ENCODE results near the gene PIGQ. TPM values are rescaled to one million over a fixed set of nuclear protein-coding genes. Genes with fewer than 3 reads are reported as not detected.

PIGQ gene
- total and polyA plus RNA-seq, 2 of the 13 experiments (the other 11 are each of a cell fraction or from before 2014, with no cell fraction given): 7.7 to 19.7 TPM

- TF ChIP-seq ZNF296 (CRISPR knock-in tag; conservative IDR thresholded peaks at IDR 0.05) (no peak), HNRNPK (IDR thresholded peaks at IDR 0.05; ENCODE audit: low read depth, low read length, poor library complexity, severe bottlenecking) (peak; percentile 34), PPARG (CRISPR knock-in tag; conservative IDR thresholded peaks at IDR 0.05) (no peak), SMARCC2 (IDR thresholded peaks at IDR 0.05) (no peak), PHF8 (CRISPR knock-in tag; IDR thresholded peaks at IDR 0.05) (peak; percentile 34), FOSL2 (CRISPR knock-in tag; IDR thresholded peaks at IDR 0.05) (no peak), ZNF10 (CRISPR knock-in tag; IDR thresholded peaks at IDR 0.05; ENCODE audit: borderline replicate concordance, low read depth) (no peak), SATB2 (CRISPR knock-in tag; IDR thresholded peaks at IDR 0.05) (no peak), REST (IDR thresholded peaks at IDR 0.05; ENCODE audit: borderline replicate concordance in 1 of 2, low read depth in 1 of 2, low read length in 2 of 2) (no peak), ARHGAP35 (CRISPR knock-in tag; IDR thresholded peaks at IDR 0.05; ENCODE audit: borderline replicate concordance) (no peak), REPIN1 (CRISPR knock-in tag; IDR thresholded peaks at IDR 0.05; ENCODE audit: borderline replicate concordance, low read depth) (peak; percentile 47; the same call in 1 of the 2 replicates), NR2F6 (IDR thresholded peaks at IDR 0.05) (no peak), NR2F6 (CRISPR knock-in tag; IDR thresholded peaks at IDR 0.05) (peak; percentile 63; the same call in 1 of the 2 replicates), ZNF280D (CRISPR knock-in tag; IDR thresholded peaks at IDR 0.05) (no peak), YEATS2 (CRISPR knock-in tag; IDR thresholded peaks at IDR 0.05; ENCODE audit: borderline replicate concordance) (peak; percentile 53; the same call in 1 of the 2 replicates), ZSCAN22 (CRISPR knock-in tag; IDR thresholded peaks at IDR 0.05) (no peak), HDAC6 (IDR thresholded peaks at IDR 0.05; ENCODE audit: low read depth, low read length) (no peak), ZSCAN21 (CRISPR knock-in tag; IDR thresholded peaks at IDR 0.05; ENCODE audit: borderline replicate concordance) (no peak; the same call in 1 of the 2 replicates), TOE1 (CRISPR knock-in tag; IDR thresholded peaks at IDR 0.05) (no peak), ZNF644 (CRISPR knock-in tag; IDR thresholded peaks at IDR 0.05; ENCODE audit: low read depth) (no peak), ZNF703 (CRISPR knock-in tag; IDR thresholded peaks at IDR 0.05; ENCODE audit: borderline replicate concordance) (no peak), ZNF18 (CRISPR knock-in tag; IDR thresholded peaks at IDR 0.05; ENCODE audit: insufficient replicate concordance) (no peak)
These were observed 9.2 kb downstream of the PIGQ start (continued) for GRCh38 chr16:578870-579405.

Data from HepG2 (cell line).